ENCODE results near the gene ARID3A. TPM values are rescaled to one million over a fixed set of nuclear protein-coding genes. Genes with fewer than 3 reads are reported as not detected.

The ARID3A gene
- total RNA-seq, 2 experiments from 2014 or later: 28.5 to 30.6 TPM

GRCh38 chr19:1014161-1015060, 88.6 kb downstream of the ARID3A start:
- POLR2A ChIA-PET: no interaction called here
- CTCF ChIA-PET: no interaction called here

GRCh38 chr19:1015061-1015781, 89.4 kb downstream of the ARID3A start:
- POLR2A ChIA-PET: no interaction called here
- no peak for DNase-seq
- H3K36me3 Mint-ChIP-seq: peaks cover 6% of the 10 kb centered on the region
- CTCF ChIA-PET: no interaction called here
- intact Hi-C loops (cut with micrococcal nuclease): no loop called here
- peaks cover 39% of the 10 kb centered on the region for H3K4me1 Mint-ChIP-seq (ENCODE audit: low read depth)
- no peak overlapping the region for H3K4me3 Mint-ChIP-seq
- H3K27ac Mint-ChIP-seq: no peak overlapping the region
- H3K27me3 Mint-ChIP-seq: no peaks in the 10 kb centered on the region
- H3K9me3 Mint-ChIP-seq: no peaks in the 10 kb centered on the region

More at GRCh38 chr19:1014161-1015060, 88.6 kb downstream of the ARID3A start:
- no peak overlapping the region for H3K27ac Mint-ChIP-seq
- H3K4me1 Mint-ChIP-seq (ENCODE audit: low read depth): peaks cover 38% of the 10 kb centered on the region
- no peaks in the 10 kb centered on the region for H3K27me3 Mint-ChIP-seq
- H3K4me3 Mint-ChIP-seq: no peak overlapping the region
- intact Hi-C loops (cut with micrococcal nuclease): no loop called here
- DNase-seq: no peak
- peaks cover 2% of the 10 kb centered on the region for H3K36me3 Mint-ChIP-seq
- no peaks in the 10 kb centered on the region for H3K9me3 Mint-ChIP-seq

- Mint-ChIP-seq H3K4me3 (no peak overlapping the region), H3K4me1 (ENCODE audit: low read depth) (peaks cover 39% of the 10 kb centered on the region)
- CTCF ChIA-PET: no interaction called here
Observed at GRCh38 chr19:1015782-1016646, 90.2 kb downstream of the ARID3A start.

GRCh38 chr19:1016647-1017114, 90.8 kb downstream of the ARID3A start:
- CTCF ChIA-PET: interaction anchor here (0.7 kb wide), 1 partner anchor 222 kb away, joined by 3 read pairs; no protein-coding TSS in a partner anchor
- H3K27ac Mint-ChIP-seq: peak overlapping the region; percentile 74
- DNase-seq: no peak
- peaks cover 3% of the 10 kb centered on the region for H3K27me3 Mint-ChIP-seq
- intact Hi-C loops (cut with micrococcal nuclease): no loop called here
- H3K36me3 Mint-ChIP-seq: peaks cover 11% of the 10 kb centered on the region
- H3K9me3 Mint-ChIP-seq: no peaks in the 10 kb centered on the region
- POLR2A ChIA-PET: no interaction called here
- peak overlapping the region; percentile 8 for H3K4me3 Mint-ChIP-seq
- H3K4me1 Mint-ChIP-seq (ENCODE audit: low read depth): peaks cover 45% of the 10 kb centered on the region

More at GRCh38 chr19:1015782-1016646, 90.2 kb downstream of the ARID3A start:
- intact Hi-C loops (cut with micrococcal nuclease): no loop called here
- Mint-ChIP-seq H3K36me3 (peaks cover 6% of the 10 kb centered on the region), H3K9me3 (no peaks in the 10 kb centered on the region), H3K27me3 (no peaks in the 10 kb centered on the region), H3K27ac (no peak overlapping the region)
- DNase-seq: peak; percentile 26
- POLR2A ChIA-PET: no interaction called here

- peaks cover 11% of the 10 kb centered on the region for H3K36me3 Mint-ChIP-seq
- peaks cover 47% of the 10 kb centered on the region for H3K4me1 Mint-ChIP-seq (ENCODE audit: low read depth)
- POLR2A ChIA-PET: no interaction called here
- no peaks in the 10 kb centered on the region for H3K9me3 Mint-ChIP-seq
- peak overlapping the region; percentile 16 for H3K4me3 Mint-ChIP-seq
- intact Hi-C loops (cut with micrococcal nuclease): no loop called here
- peaks cover 3% of the 10 kb centered on the region for H3K27me3 Mint-ChIP-seq
- CTCF ChIA-PET: interaction anchor here (0.7 kb wide), 1 partner anchor 221 kb away, joined by 3 read pairs; no protein-coding TSS in a partner anchor
- peak overlapping the region; percentile 74 for H3K27ac Mint-ChIP-seq
- no peak for DNase-seq
Observed at GRCh38 chr19:1017115-1017905, 91.5 kb downstream of the ARID3A start.

GRCh38 chr19:1017906-1018305, 92.1 kb downstream of the ARID3A start:
- Mint-ChIP-seq H3K36me3 (peaks cover 11% of the 10 kb centered on the region), H3K9me3 (no peaks in the 10 kb centered on the region), H3K4me1 (ENCODE audit: low read depth) (peaks cover 47% of the 10 kb centered on the region), H3K27ac (peak overlapping the region; percentile 23), H3K27me3 (peaks cover 3% of the 10 kb centered on the region), H3K4me3 (peak overlapping the region; percentile 16)
- POLR2A ChIA-PET: no interaction called here
- no peak for DNase-seq
- CTCF ChIA-PET: no interaction called here
- intact Hi-C loops (cut with micrococcal nuclease): no loop called here

GRCh38 chr19:1018393-1018792, 92.6 kb downstream of the ARID3A start:
- Mint-ChIP-seq H3K27ac (no peak overlapping the region), H3K4me1 (ENCODE audit: low read depth) (peaks cover 47% of the 10 kb centered on the region), H3K4me3 (peak overlapping the region; percentile 95), H3K27me3 (peaks cover 3% of the 10 kb centered on the region), H3K9me3 (no peaks in the 10 kb centered on the region), H3K36me3 (peaks cover 11% of the 10 kb centered on the region)
- no peak for DNase-seq
- intact Hi-C loops (cut with micrococcal nuclease): no loop called here
- POLR2A ChIA-PET: no interaction called here
- CTCF ChIA-PET: interaction anchor here (0.7 to 1.4 kb wide), 2 partner anchors 202 to 226 kb away, joined by 3 to 5 read pairs; no protein-coding TSS in a partner anchor

GRCh38 chr19:1018932-1019615, 93.2 kb downstream of the ARID3A start:
- POLR2A ChIA-PET: interaction anchor here (1.6 kb wide), 1 partner anchor 35 kb away, joined by 8 read pairs; the partner anchor contains the start of gene WDR18
- Mint-ChIP-seq H3K27ac (no peak overlapping the region), H3K27me3 (peaks cover 3% of the 10 kb centered on the region), H3K9me3 (no peaks in the 10 kb centered on the region), H3K4me3 (peak overlapping the region; percentile 95), H3K36me3 (peaks cover 10% of the 10 kb centered on the region), H3K4me1 (ENCODE audit: low read depth) (peaks cover 47% of the 10 kb centered on the region)
- intact Hi-C loops (cut with micrococcal nuclease): no loop called here
- CTCF ChIA-PET: interaction anchor here (0.7 to 1.4 kb wide), 3 partner anchors 35 to 225 kb away, joined by 3 to 5 read pairs (median 5); partner anchors contain the start of gene WDR18
- no peak for DNase-seq

- H3K27ac Mint-ChIP-seq: peak overlapping the region; percentile 86
- H3K9me3 Mint-ChIP-seq: no peaks in the 10 kb centered on the region
- peaks cover 3% of the 10 kb centered on the region for H3K27me3 Mint-ChIP-seq
- POLR2A ChIA-PET: interaction anchor here (0.9 to 1.6 kb wide), 3 partner anchors 20 to 83 kb away, joined by 3 to 8 read pairs (median 8); partner anchors contain the start of genes ABCA7 and WDR18
- peak overlapping the region; percentile 95 for H3K4me3 Mint-ChIP-seq
- intact Hi-C loops (cut with micrococcal nuclease): no loop called here
- CTCF ChIA-PET: interaction anchor here (1.2 to 1.4 kb wide), 2 partner anchors 35 to 225 kb away, joined by 5 read pairs; partner anchors contain the start of gene WDR18
- peaks cover 9% of the 10 kb centered on the region for H3K36me3 Mint-ChIP-seq
- peaks cover 44% of the 10 kb centered on the region for H3K4me1 Mint-ChIP-seq (ENCODE audit: low read depth)
- no peak for DNase-seq
Observed at GRCh38 chr19:1019616-1019961, 93.8 kb downstream of the ARID3A start.

All from activated CD4-positive, alpha-beta memory T cell treated with anti-CD3 and anti-CD28 coated beads for 36 hours (primary cell).